ENCODE measurements around the gene CCDC51.
"Not testable (repeated sequence)": the region's sequence is repeated elsewhere in the genome, so short reads cannot be mapped to it uniquely, and the experiment has no call there.

CCDC51 gene

GRCh38 chr3:48465531-48466378, 25.8 kb upstream of the CCDC51 start:
- DNase-seq: peak; percentile 73

DNA sequence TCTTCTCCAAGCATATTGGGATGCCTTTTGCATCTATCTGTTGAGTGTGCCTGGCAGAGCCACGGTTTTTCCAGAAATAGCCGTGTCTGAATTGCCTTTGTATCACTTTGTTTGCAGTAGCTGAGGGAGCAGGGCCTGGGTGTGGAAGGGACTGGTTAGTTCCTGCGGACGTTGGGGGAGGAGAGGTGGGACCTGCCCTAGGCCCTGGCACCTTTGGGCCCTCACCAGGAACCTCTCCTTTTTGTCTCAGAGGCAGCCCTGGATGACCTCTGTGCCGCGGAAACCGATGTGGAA, 25.3 kb upstream of the CCDC51 start:
- no peak for DNase-seq

DNA sequence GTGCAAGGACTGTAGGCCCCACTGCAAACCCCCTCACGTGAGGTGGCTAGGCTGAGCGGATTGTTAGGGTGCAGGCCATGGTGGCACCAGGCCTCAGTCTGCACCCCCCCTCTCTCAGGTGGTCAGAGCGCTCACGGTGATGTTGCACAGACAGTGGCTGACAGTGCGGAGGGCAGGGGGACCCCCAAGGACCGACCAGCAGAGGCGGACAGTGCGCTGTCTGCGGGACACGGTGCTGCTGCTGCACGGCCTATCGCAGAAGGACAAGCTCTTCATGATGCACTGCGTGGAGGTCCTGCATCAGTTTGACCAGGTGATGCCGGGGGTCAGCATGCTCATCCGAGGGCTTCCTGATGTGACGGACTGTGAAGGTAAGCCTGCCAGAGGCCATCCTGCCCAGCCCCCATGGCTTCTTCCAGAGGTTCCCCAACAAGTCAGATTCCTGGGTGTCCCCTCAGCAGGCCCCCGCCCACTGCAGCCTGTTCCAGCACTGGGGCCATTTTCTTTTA, 24.8 kb upstream of the CCDC51 start:
- DNase-seq: no peak

GRCh38 chr3:48463703-48464102, 23.8 kb upstream of the CCDC51 start:
- no peak for DNase-seq

DNA sequence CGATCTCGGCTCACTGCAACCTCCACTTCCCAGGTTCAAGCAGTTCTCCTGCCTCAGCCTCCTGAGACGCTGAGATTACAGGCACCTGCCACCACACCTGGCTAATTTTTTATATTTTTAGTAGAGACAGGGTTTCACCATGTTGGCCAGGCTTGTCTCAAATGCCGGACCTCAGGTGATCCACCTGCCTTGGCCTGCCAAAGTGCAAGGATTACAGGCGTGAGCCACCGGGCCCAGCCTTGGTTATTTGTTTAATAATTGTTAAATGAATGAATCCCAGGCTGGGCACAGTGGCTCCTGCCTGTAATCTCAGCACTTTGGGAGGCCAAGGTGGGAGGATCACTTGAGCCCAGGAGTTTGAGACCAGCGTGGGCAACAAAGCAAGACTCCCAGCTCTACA, 21.8 kb upstream of the CCDC51 start:
- not testable (repeated sequence) for DNase-seq

DNA sequence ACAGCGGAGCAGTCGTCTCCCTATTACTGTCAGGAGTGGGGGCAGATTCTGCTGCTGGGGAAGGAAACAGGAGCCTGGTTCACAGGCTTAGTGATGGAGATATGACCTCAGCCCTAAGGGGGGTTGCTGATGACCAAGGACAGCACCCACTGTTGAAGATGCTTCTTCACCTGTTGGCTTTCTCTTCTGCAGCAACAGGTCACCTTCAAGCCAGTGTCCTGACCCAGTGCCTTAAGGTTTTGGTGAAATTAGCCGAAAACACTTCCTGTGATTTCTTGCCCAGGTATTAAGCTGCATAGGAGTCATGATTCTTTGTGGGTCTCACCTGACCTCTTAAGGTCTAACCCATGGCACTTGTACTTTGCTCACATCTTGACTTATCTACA, 20.6 kb upstream of the CCDC51 start:
- no peak for DNase-seq

GRCh38 chr3:48459773-48460516, 20.0 kb upstream of the CCDC51 start:
- DNase-seq: no peak

DNA sequence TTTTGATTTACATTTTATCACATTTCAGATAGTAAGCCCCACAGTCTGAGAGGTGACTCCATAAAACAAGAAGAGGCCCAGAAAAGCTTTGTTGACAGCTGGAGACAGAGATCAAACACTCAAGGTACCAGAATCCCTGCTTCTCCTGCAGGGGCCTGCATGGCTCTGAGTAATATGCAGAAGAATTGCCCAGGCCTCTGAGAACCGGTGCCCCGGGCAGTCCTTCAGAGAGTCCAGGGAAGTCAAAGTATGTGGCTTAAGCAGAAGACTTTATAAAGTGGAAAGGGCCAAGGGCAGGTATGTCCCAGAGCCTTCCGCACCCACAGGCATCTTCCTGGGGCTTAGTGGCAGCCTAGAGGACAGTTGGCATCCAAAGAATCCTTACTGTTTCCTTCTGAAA, 19.4 kb upstream of the CCDC51 start:
- DNase-seq: no peak

- no peak for DNase-seq
Observed at GRCh38 chr3:48456456-48456855, 16.5 kb upstream of the CCDC51 start.

DNA sequence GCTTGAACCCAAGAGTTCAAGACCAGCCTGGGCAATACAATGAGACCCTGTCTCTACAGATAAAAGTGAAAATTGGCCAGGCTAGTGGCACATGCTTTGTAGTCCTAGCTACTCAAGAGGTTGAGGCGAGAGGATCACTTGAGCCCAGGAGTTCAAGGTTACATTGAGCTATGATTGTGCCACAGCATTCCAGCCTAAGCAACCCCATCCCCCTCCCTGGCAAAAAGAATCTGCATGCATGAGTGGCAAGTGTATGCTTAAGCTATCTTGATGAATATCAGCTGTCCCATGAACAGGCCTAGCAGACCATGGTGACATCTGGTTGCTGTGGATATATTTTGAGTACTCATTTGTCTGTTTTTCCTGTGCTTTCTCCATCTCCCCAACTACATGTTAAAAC, 11.4 kb upstream of the CCDC51 start:
- no peak for DNase-seq

GRCh38 chr3:48446425-48447193, 6.7 kb upstream of the CCDC51 start, which contains the start of gene ATRIP:
Gene ATRIP, plus strand, starts transcription at chr3:48446737. Its CDS starts 109 bp downstream, at chr3:48446846.
- peak; percentile 82 for DNase-seq

- DNase-seq: no peak
Observed at GRCh38 chr3:48446043-48446424, 6.1 kb upstream of the CCDC51 start.

DNA sequence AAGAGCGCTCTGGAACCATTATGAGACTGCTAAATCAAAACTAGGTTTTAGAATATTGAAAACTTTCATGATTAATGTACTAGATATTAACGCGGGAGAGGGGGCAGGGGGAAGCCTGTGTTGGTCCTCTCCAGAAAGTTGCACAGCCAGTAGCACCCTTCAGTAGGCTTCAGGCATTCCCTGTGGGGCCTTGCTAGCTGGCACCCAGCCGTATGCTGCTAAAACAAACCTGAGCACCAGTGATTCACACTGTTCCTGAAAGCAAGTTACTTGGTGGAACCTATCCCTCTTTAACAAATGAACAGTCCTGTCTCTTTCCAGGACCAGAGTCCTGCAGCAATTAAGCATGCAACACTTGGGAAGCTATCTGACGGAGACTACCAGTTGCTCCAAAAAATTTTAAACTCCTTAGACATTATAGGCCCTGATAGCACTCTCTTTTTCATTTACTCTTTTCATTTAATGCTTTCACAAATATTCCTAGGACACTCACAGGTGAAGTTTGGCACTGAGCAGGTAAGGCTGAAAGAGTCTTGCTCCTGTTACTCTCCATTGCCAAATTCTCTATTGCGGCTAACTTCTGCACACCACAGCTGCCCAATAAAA, 5.5 kb upstream of the CCDC51 start:
- no peak for DNase-seq

DNA sequence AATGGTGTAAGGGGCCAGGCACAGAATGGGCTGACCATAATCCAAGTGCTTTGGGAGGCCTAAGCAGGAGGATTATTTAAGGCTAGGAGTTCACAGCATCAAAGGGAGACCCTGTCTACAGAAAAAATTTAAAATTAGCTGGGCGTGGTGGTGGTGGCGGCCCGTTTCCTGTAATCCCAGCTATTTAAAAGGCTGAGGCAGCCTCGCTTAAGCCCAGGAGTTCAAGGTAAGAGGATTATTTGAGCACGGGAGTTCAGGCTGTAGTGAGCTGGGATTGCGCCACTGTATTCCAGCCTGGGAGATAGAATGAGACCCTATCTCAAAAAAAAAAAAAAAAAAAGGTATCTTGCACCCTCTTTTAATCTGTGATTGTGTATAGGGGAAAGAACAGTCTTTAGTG, 2.0 kb upstream of the CCDC51 start:
- DNase-seq: no peak

GRCh38 chr3:48440590-48440958, 655 bp upstream of the CCDC51 start:
- DNase-seq: no peak

DNA sequence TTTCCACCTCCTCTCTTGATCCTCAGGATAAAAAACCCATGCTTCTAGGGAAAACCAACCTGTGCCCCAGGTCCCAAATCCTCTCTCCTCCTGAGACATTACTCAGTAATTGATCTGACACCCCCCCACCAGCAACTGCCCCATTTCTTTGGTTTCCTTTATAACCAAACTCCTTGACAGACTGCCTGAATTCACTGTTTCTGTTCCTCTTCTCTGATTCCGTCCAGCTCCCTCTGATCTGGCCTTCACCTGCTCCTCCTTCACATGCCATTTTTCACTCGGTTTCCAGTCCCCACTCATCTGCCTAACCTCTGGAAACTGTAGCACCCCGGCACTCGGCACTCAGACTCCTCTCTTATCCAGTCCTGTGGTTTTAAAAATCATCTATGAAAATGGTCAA, 2.1 kb downstream of the CCDC51 start:
- no peak for DNase-seq

- no peak for DNase-seq
Observed at GRCh38 chr3:48436855-48437254, 3.1 kb downstream of the CCDC51 start.

GRCh38 chr3:48436477-48436787, 3.5 kb downstream of the CCDC51 start:
- no peak for DNase-seq

DNA sequence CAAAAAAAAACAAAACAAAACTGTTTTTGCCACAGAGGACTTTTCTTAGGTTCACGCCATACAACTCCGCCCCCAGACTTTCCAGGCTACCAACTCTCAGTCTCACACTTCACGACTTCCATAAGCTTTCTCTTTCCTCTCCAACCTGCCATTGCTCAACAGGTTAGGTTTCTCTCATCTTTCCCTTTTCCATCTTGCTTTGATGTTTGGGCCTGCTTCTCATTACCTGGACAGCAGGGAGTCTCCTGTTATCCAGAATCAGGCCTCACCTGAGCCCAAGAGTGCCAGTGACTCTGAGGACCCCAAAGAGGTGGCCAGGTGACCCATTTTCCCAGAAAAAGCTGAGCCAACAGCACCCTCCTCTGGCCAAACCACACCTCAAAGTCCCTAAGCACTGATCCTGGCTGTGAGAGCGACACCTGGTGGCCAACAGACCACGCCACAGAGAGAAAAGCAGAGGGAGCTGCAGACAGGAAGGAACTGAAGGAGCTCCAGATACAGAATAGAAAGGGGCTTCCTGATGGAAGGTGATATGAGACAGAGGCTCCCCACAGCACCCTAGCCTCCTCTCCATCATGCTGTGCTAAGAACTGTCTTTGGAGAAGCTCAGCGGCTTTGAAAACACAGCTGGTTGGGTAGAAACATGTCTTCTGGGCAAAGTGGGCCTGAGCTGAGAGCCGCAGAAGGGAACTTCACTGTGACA, 4.0 kb downstream of the CCDC51 start:
- DNase-seq: peak; percentile 85

DNA sequence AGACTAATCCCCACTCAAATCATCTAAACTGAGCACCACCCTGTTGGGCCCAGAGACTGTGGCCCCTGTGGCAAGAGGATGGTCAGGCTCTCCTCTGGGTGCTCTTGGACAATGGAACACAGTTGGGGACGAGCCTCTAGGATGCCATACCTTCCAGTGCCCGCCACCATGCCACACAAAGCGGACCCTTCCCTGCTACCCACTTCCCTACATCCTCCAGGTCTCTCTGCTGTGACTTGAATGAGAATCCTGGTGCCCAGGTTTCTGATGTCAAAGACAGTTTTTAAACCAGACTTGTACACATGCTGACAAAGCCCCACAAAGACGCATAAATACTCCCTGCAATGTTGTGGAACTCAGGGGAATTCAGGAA, 4.7 kb downstream of the CCDC51 start:
- DNase-seq: no peak

DNA sequence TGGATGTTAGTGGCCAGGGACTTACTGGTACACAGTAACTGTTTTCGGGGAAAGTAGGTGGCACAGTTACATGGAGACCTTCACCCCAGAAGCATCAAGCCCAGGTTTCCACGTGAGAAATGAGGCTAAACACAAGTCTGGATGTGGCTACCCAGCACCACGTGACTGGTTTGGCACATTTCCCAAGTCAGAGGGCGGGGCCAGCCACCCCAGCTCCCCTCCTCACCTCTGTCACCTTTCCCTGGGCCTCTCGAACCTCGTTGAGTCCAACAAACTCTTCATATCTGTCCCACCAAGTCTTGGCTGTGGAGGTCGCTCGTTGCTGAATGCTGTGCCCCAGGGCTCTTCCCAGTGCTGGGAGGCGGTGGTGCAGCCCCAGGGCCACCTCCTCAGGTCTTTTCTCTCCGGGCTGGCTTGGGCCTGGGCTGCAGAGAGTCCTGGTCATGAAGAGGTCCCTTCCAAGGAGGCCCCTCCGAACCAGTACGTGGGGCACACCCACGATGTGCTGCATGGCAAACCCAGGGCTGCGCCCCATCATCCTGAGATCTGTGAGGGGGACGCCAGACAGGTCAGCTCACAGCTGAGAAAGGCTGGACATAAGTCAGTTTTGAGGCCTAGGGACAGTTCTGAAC, 5.2 kb downstream of the CCDC51 start:
- no peak for DNase-seq

- no peak for DNase-seq
Observed at GRCh38 chr3:48433472-48434118, 6.3 kb downstream of the CCDC51 start.
